Ovary (tissue), 3 donors: ENCODE measurements around the gene ETV3L.

Experiments used
- EP300 ChIP-seq: sonication (generic); formaldehyde crosslinking; IDR thresholded peaks from one replicate; pipeline ENCODE4 v1.6.1; 2017; ENCODE audit warnings: antibody characterized with exemption
- POLR2A ChIP-seq: fragments of 450-650 bp; IDR thresholded peaks from one replicate; pipeline ENCODE4 v1.6.1; 2017; ENCODE audit warnings: antibody characterized with exemption, mild to moderate bottlenecking, moderate library complexity
- TF ChIP-seq, protein P1 (sequence below), 3 donors: fragments of 450-650 bp in 2 of 3; fragments of 200-600 bp in 1 of 3; IDR thresholded peaks; one replicate each; pipeline versions ENCODE4 v1.5.1 to v1.8.0; 2016 to 2022; ENCODE audit warnings: antibody characterized with exemption in 3 of 3, mild to moderate bottlenecking in 1 of 3
- donor health status: DM: no; HTN: no; CAD: no.

DNA sequence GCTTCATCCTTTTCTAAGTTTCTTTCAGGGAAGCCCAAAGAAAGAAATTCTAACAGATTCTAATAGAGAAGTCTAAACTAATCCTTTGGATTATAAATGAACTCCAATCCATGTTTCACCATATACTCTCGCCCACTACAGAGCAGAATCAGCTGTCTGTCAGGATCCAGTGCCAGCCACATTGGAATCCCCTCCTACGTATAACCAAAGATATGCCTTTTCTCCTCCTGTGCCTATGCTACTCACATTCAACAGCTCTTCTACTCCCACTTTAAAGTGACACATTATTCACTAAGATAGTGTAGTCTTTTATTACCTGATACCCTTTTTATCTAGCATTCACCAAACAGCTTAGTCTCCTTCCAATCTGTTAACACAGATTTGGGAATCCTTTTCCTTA lies 35.5 kb upstream of the ETV3L start:
- TF ChIP-seq, protein P1, sequence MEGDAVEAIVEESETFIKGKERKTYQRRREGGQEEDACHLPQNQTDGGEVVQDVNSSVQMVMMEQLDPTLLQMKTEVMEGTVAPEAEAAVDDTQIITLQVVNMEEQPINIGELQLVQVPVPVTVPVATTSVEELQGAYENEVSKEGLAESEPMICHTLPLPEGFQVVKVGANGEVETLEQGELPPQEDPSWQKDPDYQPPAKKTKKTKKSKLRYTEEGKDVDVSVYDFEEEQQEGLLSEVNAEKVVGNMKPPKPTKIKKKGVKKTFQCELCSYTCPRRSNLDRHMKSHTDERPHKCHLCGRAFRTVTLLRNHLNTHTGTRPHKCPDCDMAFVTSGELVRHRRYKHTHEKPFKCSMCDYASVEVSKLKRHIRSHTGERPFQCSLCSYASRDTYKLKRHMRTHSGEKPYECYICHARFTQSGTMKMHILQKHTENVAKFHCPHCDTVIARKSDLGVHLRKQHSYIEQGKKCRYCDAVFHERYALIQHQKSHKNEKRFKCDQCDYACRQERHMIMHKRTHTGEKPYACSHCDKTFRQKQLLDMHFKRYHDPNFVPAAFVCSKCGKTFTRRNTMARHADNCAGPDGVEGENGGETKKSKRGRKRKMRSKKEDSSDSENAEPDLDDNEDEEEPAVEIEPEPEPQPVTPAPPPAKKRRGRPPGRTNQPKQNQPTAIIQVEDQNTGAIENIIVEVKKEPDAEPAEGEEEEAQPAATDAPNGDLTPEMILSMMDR (IDR thresholded peaks at IDR 0.05): no peak
- TF ChIP-seq POLR2A (no peak), EP300 (no peak)
